ENCODE data around the gene SH3PXD2A.

Gene SH3PXD2A

GRCh38 chr10:103879409-103879808 is 24.0 kb upstream of the SH3PXD2A start:
- no peak for DNase-seq

DNA sequence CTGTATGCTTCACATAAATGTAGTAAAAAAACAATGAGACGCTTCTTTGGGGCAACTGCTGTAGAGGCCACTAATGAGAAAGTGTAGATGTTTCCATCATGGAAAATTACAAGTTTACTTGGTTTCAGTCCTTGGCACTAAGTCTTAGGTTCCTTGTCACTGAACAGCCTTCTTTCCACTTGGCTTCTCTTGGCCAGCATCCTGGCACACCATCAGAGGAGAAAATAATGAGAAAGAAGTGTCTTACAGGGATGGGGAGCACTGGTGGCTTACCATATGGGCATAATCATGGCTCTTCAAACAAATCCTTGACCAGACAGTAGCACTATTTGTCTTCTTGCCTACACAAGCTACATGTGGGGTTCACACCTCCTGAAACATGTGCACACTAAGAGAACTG is 22.5 kb upstream of the SH3PXD2A start:
- no peak for DNase-seq

DNA sequence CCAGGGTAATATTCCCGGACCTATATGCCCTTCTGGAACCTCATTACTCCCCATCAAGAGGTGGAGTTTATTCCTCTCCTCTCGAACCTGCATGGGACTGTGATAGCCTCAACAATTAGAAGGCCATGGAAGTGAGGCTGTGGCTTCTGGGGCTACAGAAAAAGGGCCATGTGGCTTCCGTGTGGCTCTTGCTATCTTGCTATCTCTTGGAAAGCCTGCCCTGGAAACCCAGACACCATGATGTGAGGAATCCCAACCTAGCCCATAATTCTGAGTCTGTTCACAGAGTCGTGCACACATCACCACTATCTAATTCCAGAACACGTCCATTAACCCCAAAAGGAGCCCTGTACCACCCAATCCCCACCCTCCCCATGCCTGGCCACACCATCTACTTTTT is 20.8 kb upstream of the SH3PXD2A start:
- no peak for DNase-seq

DNA sequence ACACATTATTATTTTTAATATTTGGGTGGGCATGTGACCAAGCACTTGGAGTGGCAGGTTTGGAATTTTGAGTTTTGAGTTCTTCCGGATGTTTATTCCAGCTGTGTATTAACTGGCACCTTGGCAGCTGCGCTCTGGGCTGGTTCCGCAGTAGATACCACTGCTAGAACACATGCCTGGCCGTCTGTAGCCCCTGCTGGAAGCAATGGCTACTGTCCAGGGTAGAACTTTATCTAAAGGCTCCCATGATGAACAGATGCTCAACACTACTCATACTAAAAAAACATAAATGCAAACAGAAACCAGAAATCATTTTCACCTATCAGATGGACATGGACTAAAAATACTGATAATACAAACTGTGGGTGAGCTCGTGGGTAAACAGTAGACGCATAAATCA is 19.4 kb upstream of the SH3PXD2A start:
- DNase-seq: no peak

DNA sequence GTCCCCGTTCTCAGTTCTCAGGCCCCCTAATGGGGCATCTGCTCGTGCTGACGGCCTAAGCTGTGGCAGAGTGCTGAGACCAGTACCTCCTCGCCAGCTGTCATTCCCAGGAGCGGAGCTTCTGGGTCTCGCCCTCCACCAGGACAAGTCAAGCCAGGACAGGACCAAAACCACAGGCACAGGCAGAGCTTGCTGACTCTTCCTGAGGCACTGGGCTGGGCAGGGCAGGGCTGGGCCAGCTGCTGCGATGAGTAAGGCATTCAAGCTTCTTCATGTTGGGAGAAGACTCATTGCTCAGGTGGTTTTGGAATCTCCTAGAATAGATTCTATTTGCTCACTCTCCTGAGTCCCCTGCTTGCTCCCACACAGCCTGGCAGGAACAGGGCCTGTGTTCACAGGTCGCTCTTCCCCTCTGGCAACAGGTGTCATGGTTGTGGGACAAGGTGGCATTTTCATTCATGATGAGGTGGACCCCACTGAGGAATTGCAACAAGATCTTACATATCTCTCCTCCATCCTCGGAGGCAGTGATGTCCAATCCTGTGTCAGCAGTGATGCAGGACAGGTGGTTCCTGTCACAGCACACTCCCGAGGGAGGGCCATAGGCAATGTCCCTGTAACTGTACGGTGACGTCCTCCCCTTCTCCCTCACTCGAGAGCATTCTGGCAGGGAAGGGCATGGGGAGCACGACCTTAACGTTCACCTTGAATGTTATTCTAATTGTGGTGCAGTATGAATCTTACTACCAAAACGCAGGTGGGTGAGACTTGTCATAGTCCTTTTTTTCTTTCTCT is 17.0 kb upstream of the SH3PXD2A start:
- no peak for DNase-seq

- no peak for DNase-seq
These were observed 15.6 kb upstream of the SH3PXD2A start for GRCh38 chr10:103871006-103871405.

- no peak for DNase-seq
These were observed 15.1 kb upstream of the SH3PXD2A start for GRCh38 chr10:103870516-103870915.

GRCh38 chr10:103869336-103869735 is 14.0 kb upstream of the SH3PXD2A start:
- no peak for DNase-seq

GRCh38 chr10:103868200-103868599 is 12.8 kb upstream of the SH3PXD2A start:
- no peak for DNase-seq

DNA sequence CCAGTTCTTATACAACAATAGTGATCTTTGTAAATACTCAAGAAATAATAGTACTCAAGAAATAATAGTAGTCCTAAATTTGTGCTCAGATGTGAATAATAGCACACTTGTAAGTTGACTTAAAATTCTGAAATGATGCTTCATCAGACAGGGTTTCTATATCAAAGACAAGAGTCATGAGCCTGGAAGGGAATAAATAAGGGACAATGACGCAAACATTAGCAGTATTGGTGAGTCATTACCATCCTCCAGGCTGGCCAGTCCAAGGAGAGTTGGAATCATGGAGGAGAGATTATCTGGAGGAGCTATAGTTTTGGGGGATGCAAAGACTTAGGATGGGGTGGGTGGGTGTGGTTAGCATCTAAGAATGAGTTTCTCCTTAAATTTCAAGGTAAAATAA is 6.1 kb upstream of the SH3PXD2A start:
- DNase-seq: no peak

GRCh38 chr10:103859161-103860086 is 4.0 kb upstream of the SH3PXD2A start:
- peak; percentile 70 for DNase-seq

DNA sequence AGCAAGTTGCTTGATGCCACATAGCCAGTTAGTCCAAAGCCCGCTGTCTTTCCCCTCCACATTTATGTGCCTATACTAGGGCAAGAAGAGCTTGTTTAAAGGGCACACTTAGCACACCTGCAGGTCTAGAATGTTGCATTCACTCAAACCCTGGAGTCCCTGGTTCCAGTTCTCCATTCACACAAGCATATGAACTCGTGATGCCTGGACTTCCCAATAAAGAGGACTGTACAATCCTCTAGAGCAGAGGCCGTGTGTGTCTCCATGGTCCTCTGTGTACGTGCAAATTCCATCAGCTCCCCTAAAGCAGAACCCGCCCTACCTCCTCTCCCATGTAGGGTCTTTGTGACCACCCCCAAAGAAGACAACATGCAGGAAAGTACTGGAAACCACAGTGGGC is 3.0 kb upstream of the SH3PXD2A start:
- no peak for DNase-seq

DNA sequence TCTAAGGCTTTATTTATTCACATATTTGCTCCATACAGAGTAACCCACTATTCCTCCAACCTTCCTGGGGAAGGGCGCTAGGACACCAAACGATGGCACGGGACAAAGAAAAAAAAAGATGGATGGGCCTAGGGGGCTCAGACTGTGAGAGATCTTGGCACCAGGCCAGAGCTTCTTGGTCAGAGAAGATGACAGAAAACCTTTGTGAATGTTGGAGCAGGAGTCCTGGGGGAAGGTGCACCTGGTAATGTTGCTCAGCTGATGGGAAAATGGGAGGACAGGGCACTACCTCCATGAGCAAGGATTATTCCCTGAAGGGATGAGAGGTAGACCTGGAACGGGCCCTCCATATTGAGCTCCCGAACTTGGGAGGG is 1.4 kb upstream of the SH3PXD2A start:
- DNase-seq: no peak

GRCh38 chr10:103855852-103856796 is 748 bp upstream of the SH3PXD2A start:
- peak; percentile 67 for DNase-seq

DNA sequence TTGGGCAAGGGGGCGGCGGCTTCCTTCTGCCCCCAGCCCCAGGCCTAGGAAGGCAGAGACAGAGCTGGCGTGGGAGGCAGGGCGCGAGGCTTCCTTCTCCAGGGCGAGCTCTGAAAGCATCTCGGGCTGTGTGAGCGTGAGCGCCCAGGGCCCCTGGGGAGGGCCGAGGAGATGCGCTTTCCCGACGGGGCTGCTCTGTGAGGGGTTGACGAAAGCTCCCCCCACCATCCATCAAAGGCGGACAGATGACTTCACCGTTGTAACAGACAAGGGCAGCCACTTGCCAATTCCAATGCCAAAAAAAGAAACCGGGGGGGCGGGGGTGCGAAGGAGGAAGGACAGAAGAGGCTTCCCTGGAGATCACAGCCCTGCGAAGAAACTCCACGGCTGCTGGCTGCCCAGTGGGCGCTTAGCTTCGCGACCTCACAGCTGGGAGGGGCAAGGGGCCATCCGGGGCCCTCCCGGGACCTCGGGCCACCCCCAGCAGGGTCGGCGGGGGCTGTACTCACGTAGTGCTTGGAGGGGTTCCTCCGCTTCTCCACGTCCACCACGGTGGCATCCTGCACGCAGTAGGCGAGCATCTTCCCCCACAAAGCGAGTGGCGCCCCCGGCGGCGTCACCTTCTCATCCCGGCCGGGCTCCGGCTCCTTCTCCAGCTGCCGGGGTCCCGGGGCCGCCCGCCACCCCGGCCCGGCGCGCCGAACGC is 537 bp downstream of the SH3PXD2A start:
- DNase-seq: peak; percentile 75

DNA sequence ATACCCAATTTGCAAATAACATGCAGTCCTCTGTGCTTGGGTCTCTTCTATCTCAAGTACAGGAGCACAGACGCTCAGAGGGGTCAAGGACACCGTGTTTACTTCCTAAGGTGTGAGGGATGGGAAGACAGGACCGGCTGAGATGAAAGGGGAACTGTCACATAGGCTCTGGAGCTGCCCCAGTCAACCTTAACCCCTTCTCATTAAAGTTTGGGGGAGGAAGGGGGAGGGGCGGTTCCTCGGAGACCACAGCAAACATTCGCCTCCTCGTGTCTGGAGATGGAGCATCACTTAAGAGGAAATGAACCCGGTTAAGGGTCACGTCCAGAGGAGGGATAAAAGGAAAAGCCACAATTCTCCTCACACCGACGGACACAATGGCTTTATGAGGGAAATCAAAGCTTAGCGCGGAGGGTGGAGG is 1.1 kb downstream of the SH3PXD2A start:
- no peak for DNase-seq

GRCh38 chr10:103853428-103854264 is 1.7 kb downstream of the SH3PXD2A start:
- no peak for DNase-seq

DNA sequence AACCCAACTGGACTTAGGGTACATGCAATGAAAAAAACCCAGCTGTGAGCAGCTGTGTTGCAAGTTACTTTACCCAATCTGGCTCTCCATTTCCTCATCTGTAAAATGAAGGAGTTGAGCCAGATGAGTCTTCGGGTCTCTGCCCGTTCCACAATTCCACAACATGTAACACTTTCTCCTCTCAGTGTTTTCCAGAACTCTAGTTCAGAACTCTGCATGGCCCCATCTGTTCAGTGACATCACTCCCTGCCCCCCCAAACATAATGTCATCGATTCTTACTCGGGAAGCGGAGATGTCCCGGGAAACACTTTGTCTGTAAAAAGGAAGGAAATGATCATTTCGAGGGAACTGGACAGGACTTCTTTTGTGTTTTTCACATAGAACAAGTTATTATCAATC is 2.5 kb downstream of the SH3PXD2A start:
- DNase-seq: no peak

DNA sequence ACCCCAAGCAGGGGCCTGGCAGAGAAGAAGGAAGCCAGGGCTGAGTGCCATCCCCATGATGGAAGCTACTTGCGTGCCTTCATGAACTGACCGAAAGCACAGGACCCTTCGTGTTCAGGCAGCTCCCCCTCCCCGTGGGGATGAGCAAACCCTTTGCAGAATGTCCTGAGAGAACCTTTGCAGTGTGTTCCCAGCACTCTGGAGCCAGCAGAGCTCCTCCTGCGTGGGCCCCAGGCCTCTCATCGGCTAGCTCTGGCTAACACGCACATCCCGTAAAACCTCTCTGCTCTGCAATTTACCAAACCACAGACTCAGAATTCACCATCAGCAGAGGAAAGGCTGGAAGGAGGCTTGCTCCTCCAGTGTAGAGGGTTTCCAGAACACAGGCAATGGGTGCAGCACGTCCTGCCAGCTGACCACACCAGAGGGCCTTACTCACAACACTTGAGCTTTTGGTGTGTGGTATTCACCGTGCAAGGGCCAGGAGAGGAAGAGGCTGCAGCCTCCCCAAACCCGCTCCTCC is 3.1 kb downstream of the SH3PXD2A start:
- DNase-seq: no peak

GRCh38 chr10:103851261-103851660 is 4.1 kb downstream of the SH3PXD2A start:
- no peak for DNase-seq

GRCh38 chr10:103850572-103850895 is 4.8 kb downstream of the SH3PXD2A start:
- no peak for DNase-seq
